Measurements from ENCODE around the gene PDE4B. TPM values are rescaled to one million over a fixed set of nuclear protein-coding genes. Genes with fewer than 3 reads are reported as not detected.
A peak's percentile ranks its signal among the peaks of the same experiment; 100 is the strongest.

Gene PDE4B
- polyA plus RNA-seq, 2 of the 4 experiments (the other 2 are of a cell fraction), result 20.2 to 56.8 TPM

GRCh38 chr1:66147226-66147835 is 354.6 kb downstream of the PDE4B start (continued):
- no peak for TF ChIP-seq CTCF (IDR thresholded peaks at IDR 0.05)
- TF ChIP-seq USF2 (IDR thresholded peaks at IDR 0.05), result no peak
- no peak for TF ChIP-seq CBX8 (IDR thresholded peaks at IDR 0.05)
- no peak for TF ChIP-seq EHMT2 (IDR thresholded peaks at IDR 0.05; ENCODE audit: low read depth)
- TF ChIP-seq RCOR1 (IDR thresholded peaks at IDR 0.05; ENCODE audit: low read depth, low read length), result no peak
- no peak for TF ChIP-seq HOXB13 (CRISPR knock-in tag; IDR thresholded peaks at IDR 0.05; ENCODE audit: low read depth)
- TF ChIP-seq HES2 (IDR thresholded peaks at IDR 0.05), result no peak

GRCh38 chr1:66152034-66152433 is 359.3 kb downstream of the PDE4B start:
- H3K4me1 ChIP-seq, result peaks cover 16% of the 10 kb centered on the region
- H3K4me3 ChIP-seq, result no peak overlapping the region
- H3K9me3 ChIP-seq, result no peaks in the 10 kb centered on the region
- POLR2A ChIA-PET, result no interaction called here
- FAIRE-seq (no peak), DNase-seq (ENCODE audit: low read depth in 1 of 2, low spot score in 1 of 2) (no peak), ATAC-seq (no peak)
- H3K4me2 ChIP-seq, result no peak overlapping the region
- H3K27ac ChIP-seq, result no peak overlapping the region
- CTCF ChIA-PET, result interaction anchor here (0.8 kb wide), 1 partner anchor 91 kb away, joined by 3 read pairs; no protein-coding TSS in a partner anchor
- TF ChIP-seq FOSL2 (IDR thresholded peaks at IDR 0.05), result no peak
- no peak for TF ChIP-seq FOSL2 (CRISPR knock-in tag; IDR thresholded peaks at IDR 0.05)
- no peak for TF ChIP-seq GATA3 (IDR thresholded peaks at IDR 0.05; ENCODE audit: borderline replicate concordance)
- no peak for TF ChIP-seq EP300 (IDR thresholded peaks at IDR 0.05)
- no peak for TF ChIP-seq HOXB13 (CRISPR knock-in tag; IDR thresholded peaks at IDR 0.05; ENCODE audit: low read depth)

GRCh38 chr1:66154394-66154793 is 361.7 kb downstream of the PDE4B start:
- H3K9me3 ChIP-seq, result no peaks in the 10 kb centered on the region
- peaks cover 9% of the 10 kb centered on the region; the same call in 2 of the 3 replicates for H3K4me1 ChIP-seq
- ChIA-PET POLR2A (no interaction called here), CTCF (interaction anchor here (1.6 kb wide), 1 partner anchor 88 kb away, joined by 6 read pairs; no protein-coding TSS in a partner anchor)
- DNase-seq (ENCODE audit: low read depth in 1 of 2, low spot score in 1 of 2) (no peak), ATAC-seq (no peak), FAIRE-seq (no peak)
- 0 out of 6 replicates have a peak overlapping the region, but pooled peaks of 1 of the 2 experiments have one; percentile 25 for H3K27ac ChIP-seq
- 89% methylated on average over 3 of the region's 3 CpGs for WGBS (ENCODE audit: missing lambda C conversion rate)
- TF ChIP-seq RARB (CRISPR knock-in tag; IDR thresholded peaks at IDR 0.05) (no peak), EHMT2 (IDR thresholded peaks at IDR 0.05; ENCODE audit: low read depth) (no peak), FOXS1 (CRISPR knock-in tag; IDR thresholded peaks at IDR 0.05) (no peak)
- H3K4me2 ChIP-seq, result no peak overlapping the region
- H3K4me3 ChIP-seq, result no peak overlapping the region

- WGBS (ENCODE audit: missing lambda C conversion rate), result 63% methylated on average over 1 of the region's 1 CpG
- DNase-seq (ENCODE audit: low read depth in 1 of 2, low spot score in 1 of 2), result no peak
- peaks cover 9% of the 10 kb centered on the region; the same call in 2 of the 3 replicates for H3K4me1 ChIP-seq
- CTCF ChIA-PET, result no interaction called here
- H3K9me3 ChIP-seq, result no peaks in the 10 kb centered on the region
- POLR2A ChIA-PET, result no interaction called here
- FAIRE-seq, result no peak
- TF ChIP-seq RARB (CRISPR knock-in tag; IDR thresholded peaks at IDR 0.05) (no peak), BHLHE40 (IDR thresholded peaks at IDR 0.05; ENCODE audit: low read depth, low read length) (no peak), ZC3H11A (IDR thresholded peaks at IDR 0.05) (no peak), HOXA7 (CRISPR knock-in tag; IDR thresholded peaks at IDR 0.05) (no peak), PBX3 (IDR thresholded peaks at IDR 0.05) (no peak)
- ATAC-seq, result no peak
- no peak overlapping the region for H3K27ac ChIP-seq
- no peak overlapping the region for H3K4me3 ChIP-seq
- H3K4me2 ChIP-seq, result no peak overlapping the region
These were observed 363.4 kb downstream of the PDE4B start for GRCh38 chr1:66156144-66156543.

All from A549 (cell line).